Nephron progenitor cell (in vitro differentiated cells): ENCODE results near the gene ANKRD33B.

Experiments used
- DNase-seq: peaks from one replicate; pipeline ENCODE4 v3.0.0; 2021
- H3K27ac Mint-ChIP-seq: 2 replicates; pipeline ENCODE4 v1.8.0; 2021; ENCODE audit warnings: mild to moderate bottlenecking, moderate library complexity, mixed read lengths
- H3K27me3 Mint-ChIP-seq: 2 replicates; pipeline ENCODE4 v1.8.0; 2021; ENCODE audit warnings: mild to moderate bottlenecking, low read depth, mixed read lengths; ENCODE audit not compliant: poor library complexity
- H3K36me3 Mint-ChIP-seq: 2 replicates; pipeline ENCODE4 v1.8.0; 2021; ENCODE audit warnings: low read depth, mixed read lengths
- H3K4me1 Mint-ChIP-seq: 2 replicates; pipeline ENCODE4 v1.8.0; 2021; ENCODE audit warnings: mixed read lengths
- H3K4me3 Mint-ChIP-seq: 2 replicates; pipeline ENCODE4 v1.8.0; 2021; ENCODE audit warnings: mild to moderate bottlenecking, moderate library complexity, mixed read lengths
- H3K9me3 Mint-ChIP-seq: 2 replicates; pipeline ENCODE4 v1.8.0; 2021; ENCODE audit warnings: mild to moderate bottlenecking, moderate library complexity, mixed read lengths
- CTCF ChIP-seq: fragments of 200-600 bp; sonication (generic); IDR thresholded peaks from 2 replicates; pipeline ENCODE4 v1.5.0; 2021; ENCODE audit warnings: antibody characterized with exemption

Gene ANKRD33B

GRCh38 chr5:10688651-10689171 is 124.8 kb downstream of the ANKRD33B start:
- peaks cover 29% of the 10 kb centered on the region for H3K9me3 Mint-ChIP-seq
- DNase-seq, result no peak
- peaks cover 59% of the 10 kb centered on the region for H3K36me3 Mint-ChIP-seq
- no peak for TF ChIP-seq CTCF
- peaks cover 8% of the 10 kb centered on the region for H3K4me1 Mint-ChIP-seq
- H3K4me3 Mint-ChIP-seq, result no peak overlapping the region
- H3K27me3 Mint-ChIP-seq, result no peaks in the 10 kb centered on the region
- H3K27ac Mint-ChIP-seq, result no peak overlapping the region

- H3K27ac Mint-ChIP-seq, result no peak overlapping the region
- peaks cover 58% of the 10 kb centered on the region for H3K36me3 Mint-ChIP-seq
- TF ChIP-seq CTCF, result peak; percentile 35
- H3K4me1 Mint-ChIP-seq, result peaks cover 8% of the 10 kb centered on the region
- no peaks in the 10 kb centered on the region for H3K27me3 Mint-ChIP-seq
- peak; percentile 37 for DNase-seq
- no peak overlapping the region for H3K4me3 Mint-ChIP-seq
- peaks cover 29% of the 10 kb centered on the region for H3K9me3 Mint-ChIP-seq
Observed at GRCh38 chr5:10689391-10690081, 125.7 kb downstream of the ANKRD33B start.

- peaks cover 46% of the 10 kb centered on the region for H3K36me3 Mint-ChIP-seq
- H3K27me3 Mint-ChIP-seq, result no peaks in the 10 kb centered on the region
- no peak for TF ChIP-seq CTCF
- DNase-seq, result no peak
- no peak overlapping the region for H3K4me3 Mint-ChIP-seq
- peaks cover 14% of the 10 kb centered on the region for H3K4me1 Mint-ChIP-seq
- H3K9me3 Mint-ChIP-seq, result peaks cover 29% of the 10 kb centered on the region
- no peak overlapping the region for H3K27ac Mint-ChIP-seq
Observed at GRCh38 chr5:10690460-10691440, 126.9 kb downstream of the ANKRD33B start.

GRCh38 chr5:10691826-10692785 is 128.2 kb downstream of the ANKRD33B start:
- Mint-ChIP-seq H3K36me3 (peaks cover 33% of the 10 kb centered on the region), H3K27ac (peak overlapping the region; percentile 13), H3K4me3 (no peak overlapping the region)

More at GRCh38 chr5:10691826-10692785, 128.2 kb downstream of the ANKRD33B start:
- Mint-ChIP-seq H3K27me3 (no peaks in the 10 kb centered on the region), H3K9me3 (peaks cover 17% of the 10 kb centered on the region), H3K4me1 (peaks cover 19% of the 10 kb centered on the region)
- DNase-seq, result no peak
- no peak for TF ChIP-seq CTCF
